ENCODE data around the gene PSMG1. TPM values are rescaled to one million over a fixed set of nuclear protein-coding genes. Genes with fewer than 3 reads are reported as not detected.
A peak's percentile ranks its signal among the peaks of the same experiment; 100 is the strongest.

PSMG1 gene
- total RNA-seq, 6 donors from 2014 or later = 6.1 to 24.6 (median 19.7) TPM

DNA sequence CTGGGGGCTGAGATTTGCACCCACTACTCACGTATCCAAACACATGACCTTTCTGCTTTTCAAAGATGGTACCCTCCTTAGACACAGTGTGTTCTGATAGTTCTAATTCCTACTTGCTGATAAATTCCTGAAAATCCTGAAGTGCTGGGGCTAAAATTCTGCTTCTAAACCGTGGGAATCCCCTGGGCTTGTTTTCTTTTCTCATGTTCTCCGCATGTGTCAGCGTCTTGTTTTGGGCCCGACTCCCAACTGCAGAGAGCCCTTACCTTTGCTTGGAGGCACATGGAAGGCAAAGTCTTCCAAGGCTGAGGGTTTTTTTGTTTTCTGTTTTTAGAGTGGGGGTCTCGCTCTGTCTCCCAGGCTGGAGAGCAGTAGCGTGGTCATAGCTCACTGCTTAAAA lies 27.2 kb downstream of the PSMG1 start:
- ATAC-seq (ENCODE audit: low FRiP score in 2 of 2) (no peak), DNase-seq (no peak)
- H3K4me3 ChIP-seq = no peak overlapping the region
- no peaks in the 10 kb centered on the region for H3K27me3 ChIP-seq
- 88 to 92% methylated on average over 7 of the region's 7 CpGs for WGBS, 2 donors
- TF ChIP-seq POLR2A (IDR thresholded peaks at IDR 0.05) = no peak
- no peak for TF ChIP-seq EP300 (IDR thresholded peaks at IDR 0.05)
- TF ChIP-seq, protein P1, sequence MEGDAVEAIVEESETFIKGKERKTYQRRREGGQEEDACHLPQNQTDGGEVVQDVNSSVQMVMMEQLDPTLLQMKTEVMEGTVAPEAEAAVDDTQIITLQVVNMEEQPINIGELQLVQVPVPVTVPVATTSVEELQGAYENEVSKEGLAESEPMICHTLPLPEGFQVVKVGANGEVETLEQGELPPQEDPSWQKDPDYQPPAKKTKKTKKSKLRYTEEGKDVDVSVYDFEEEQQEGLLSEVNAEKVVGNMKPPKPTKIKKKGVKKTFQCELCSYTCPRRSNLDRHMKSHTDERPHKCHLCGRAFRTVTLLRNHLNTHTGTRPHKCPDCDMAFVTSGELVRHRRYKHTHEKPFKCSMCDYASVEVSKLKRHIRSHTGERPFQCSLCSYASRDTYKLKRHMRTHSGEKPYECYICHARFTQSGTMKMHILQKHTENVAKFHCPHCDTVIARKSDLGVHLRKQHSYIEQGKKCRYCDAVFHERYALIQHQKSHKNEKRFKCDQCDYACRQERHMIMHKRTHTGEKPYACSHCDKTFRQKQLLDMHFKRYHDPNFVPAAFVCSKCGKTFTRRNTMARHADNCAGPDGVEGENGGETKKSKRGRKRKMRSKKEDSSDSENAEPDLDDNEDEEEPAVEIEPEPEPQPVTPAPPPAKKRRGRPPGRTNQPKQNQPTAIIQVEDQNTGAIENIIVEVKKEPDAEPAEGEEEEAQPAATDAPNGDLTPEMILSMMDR (IDR thresholded peaks at IDR 0.05) = no peak
- TF ChIP-seq POLR2AphosphoS5 (IDR thresholded peaks at IDR 0.05) = no peak
- H3K36me3 ChIP-seq = no peaks in the 10 kb centered on the region
- no peak overlapping the region for H3K27ac ChIP-seq
- H3K9me3 ChIP-seq = no peaks in the 10 kb centered on the region
- H3K4me1 ChIP-seq = no peaks in the 10 kb centered on the region

DNA sequence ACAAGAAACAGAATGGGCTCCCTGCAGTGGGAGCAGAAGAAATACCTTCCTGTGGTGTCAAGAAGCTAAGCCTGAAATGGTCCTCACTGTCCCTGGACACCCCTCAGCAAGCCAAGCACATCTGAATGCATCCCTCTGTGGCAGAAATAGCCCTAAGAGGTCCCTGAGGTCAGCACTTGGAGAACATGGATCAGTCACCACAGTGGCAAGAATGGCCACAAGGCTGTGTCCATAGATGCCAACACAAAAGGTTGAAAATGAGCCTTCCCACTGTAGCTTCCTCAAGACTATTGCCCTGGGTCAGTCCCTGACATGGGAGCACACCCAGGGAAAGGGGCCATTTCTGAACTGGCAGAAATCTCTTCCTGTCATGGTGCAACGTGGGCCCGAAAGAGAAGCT lies 27.7 kb downstream of the PSMG1 start:
- no peaks in the 10 kb centered on the region for H3K27me3 ChIP-seq
- DNase-seq = no peak
- TF ChIP-seq POLR2A (IDR thresholded peaks at IDR 0.05) (no peak), EP300 (IDR thresholded peaks at IDR 0.05) (no peak), POLR2AphosphoS5 (IDR thresholded peaks at IDR 0.05) (no peak)
- TF ChIP-seq, protein P1 (IDR thresholded peaks at IDR 0.05) = no peak
- H3K36me3 ChIP-seq = no peaks in the 10 kb centered on the region
- H3K27ac ChIP-seq = no peak overlapping the region
- no peaks in the 10 kb centered on the region for H3K9me3 ChIP-seq
- WGBS, 2 donors = 91 to 93% methylated on average over 2 of the region's 2 CpGs
- no peak for ATAC-seq (ENCODE audit: low FRiP score in 2 of 2)
- H3K4me1 ChIP-seq = no peaks in the 10 kb centered on the region
- H3K4me3 ChIP-seq = no peak overlapping the region

DNA sequence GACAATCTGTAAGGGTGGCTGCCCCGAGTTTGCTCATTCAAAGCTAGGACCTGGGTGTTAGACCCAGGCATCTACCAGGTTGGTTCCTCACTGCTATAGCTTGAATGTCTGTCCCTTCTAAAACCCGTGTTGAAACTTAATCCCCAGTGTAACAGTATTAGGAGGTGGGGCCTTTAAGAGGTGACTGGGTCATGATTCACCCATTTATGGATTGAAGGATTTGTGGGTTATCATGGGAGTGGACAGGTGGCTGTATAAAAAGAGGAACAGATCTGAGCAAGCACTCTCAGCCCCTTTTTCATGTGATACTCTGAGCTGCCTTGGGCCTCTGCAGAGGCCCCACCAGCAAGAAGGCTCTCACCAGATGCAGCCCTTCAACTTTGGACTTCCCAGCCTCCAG lies 29.4 kb downstream of the PSMG1 start:
- DNase-seq = no peak
- no peak for ATAC-seq (ENCODE audit: low FRiP score in 2 of 2)
- Histone ChIP-seq H3K4me1 (no peaks in the 10 kb centered on the region), H3K4me3 (no peak overlapping the region), H3K27ac (no peak overlapping the region), H3K9me3 (no peaks in the 10 kb centered on the region), H3K36me3 (no peaks in the 10 kb centered on the region), H3K27me3 (no peaks in the 10 kb centered on the region)
- WGBS, 2 donors = 92 to 94% methylated on average over 2 of the region's 2 CpGs
- TF ChIP-seq POLR2A (IDR thresholded peaks at IDR 0.05) = no peak
- TF ChIP-seq EP300 (IDR thresholded peaks at IDR 0.05) = no peak
- TF ChIP-seq POLR2AphosphoS5 (IDR thresholded peaks at IDR 0.05) = no peak
- TF ChIP-seq, protein P1 (IDR thresholded peaks at IDR 0.05) = no peak

DNA sequence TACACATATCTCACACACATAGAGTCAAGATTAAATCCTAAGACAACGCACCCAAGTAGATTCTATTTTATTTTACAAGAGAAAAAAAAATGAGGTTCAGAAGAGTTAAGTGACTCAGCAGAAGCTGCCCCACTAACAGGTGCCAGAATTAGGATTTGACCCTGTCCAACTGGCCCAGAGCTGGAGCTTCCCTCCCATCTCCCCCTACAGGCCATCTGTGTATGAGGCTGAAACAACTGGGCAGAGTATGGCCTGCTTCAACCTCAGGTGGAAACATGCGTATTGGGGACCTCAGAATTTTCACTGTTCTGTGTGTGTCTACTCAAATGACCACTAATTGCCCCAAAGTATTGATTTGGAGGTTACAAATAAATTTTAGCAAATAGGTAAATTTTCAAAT lies 29.9 kb downstream of the PSMG1 start:
- Histone ChIP-seq H3K27me3 (no peaks in the 10 kb centered on the region), H3K27ac (no peak overlapping the region), H3K4me3 (no peak overlapping the region), H3K36me3 (no peaks in the 10 kb centered on the region), H3K4me1 (no peaks in the 10 kb centered on the region), H3K9me3 (no peaks in the 10 kb centered on the region)
- ATAC-seq (ENCODE audit: low FRiP score in 2 of 2) (no peak), DNase-seq (no peak)
- WGBS, 2 donors = 94% methylated on average over 2 of the region's 2 CpGs
- TF ChIP-seq POLR2A (IDR thresholded peaks at IDR 0.05) (no peak), EP300 (IDR thresholded peaks at IDR 0.05) (no peak)
- TF ChIP-seq, protein P1 (IDR thresholded peaks at IDR 0.05) = peak in 3 of 6 experiments; percentile 19 to 26 (median 23)

DNA sequence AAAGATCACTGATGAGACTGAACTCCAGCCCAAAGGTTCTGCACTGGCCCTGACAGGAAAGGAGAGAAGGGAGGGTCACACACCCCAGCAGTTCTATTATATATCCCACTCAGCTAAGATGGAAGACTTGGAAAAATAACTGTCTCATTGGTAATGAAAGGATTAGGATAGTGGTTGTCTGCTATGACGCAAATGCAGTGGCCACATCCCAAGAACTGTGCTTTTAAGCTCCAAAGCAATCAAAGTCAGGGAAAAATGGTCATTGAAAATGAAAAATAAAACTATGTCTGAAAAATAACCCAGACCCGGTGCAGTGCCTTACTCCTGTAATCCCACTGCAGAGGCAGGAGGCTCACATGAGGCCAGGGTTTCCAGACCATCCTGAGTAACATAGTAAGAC lies 31.0 kb downstream of the PSMG1 start:
- H3K4me1 ChIP-seq = no peaks in the 10 kb centered on the region
- 93 to 95% methylated on average over 2 of the region's 2 CpGs for WGBS, 2 donors
- no peak overlapping the region for H3K27ac ChIP-seq
- ATAC-seq (ENCODE audit: low FRiP score in 2 of 2) (no peak), DNase-seq (no peak)
- TF ChIP-seq POLR2AphosphoS5 (IDR thresholded peaks at IDR 0.05) (no peak), EP300 (IDR thresholded peaks at IDR 0.05) (no peak), POLR2A (IDR thresholded peaks at IDR 0.05) (no peak)
- TF ChIP-seq, protein P1 (IDR thresholded peaks at IDR 0.05) = no peak
- no peaks in the 10 kb centered on the region for H3K36me3 ChIP-seq
- H3K9me3 ChIP-seq = no peaks in the 10 kb centered on the region
- H3K27me3 ChIP-seq = no peaks in the 10 kb centered on the region
- no peak overlapping the region for H3K4me3 ChIP-seq
